Gastroesophageal sphincter (tissue), 2 donors: ENCODE measurements around the gene BMI1.

Experiments used
- POLR2A ChIP-seq, 2 donors: fragments of 450-650 bp; IDR thresholded peaks; one replicate each; pipeline ENCODE4 v1.6.1; 2017; ENCODE audit warnings: antibody characterized with exemption in 2 of 2, mild to moderate bottlenecking in 2 of 2, moderate library complexity in 1 of 2
- POLR2AphosphoS5 ChIP-seq: sonication (generic); formaldehyde crosslinking; IDR thresholded peaks from one replicate; pipeline ENCODE4 v1.6.1; 2017; ENCODE audit warnings: antibody characterized with exemption

GRCh38 chr10:22346096-22346661 lies 25.3 kb downstream of the BMI1 start:
- TF ChIP-seq POLR2A (IDR thresholded peaks at IDR 0.05) (no peak), POLR2AphosphoS5 (no peak)
